ENCODE data around the gene CLDN5.

- TF ChIP-seq CTCF (IDR thresholded peaks at IDR 0.05; ENCODE audit: insufficient read depth, low read depth, low read length) (no peak), EZH2 (IDR thresholded peaks at IDR 0.05; ENCODE audit: insufficient read depth, low read length) (no peak)
Observed at GRCh38 chr22:19549428-19549827, 25.2 kb upstream of the CLDN5 start.

Measured in astrocyte (in vitro differentiated cells and primary cell).